Ovary (tissue), 9 donors: Measurements from ENCODE around the gene YAP1. TPM values are rescaled to one million over a fixed set of nuclear protein-coding genes. Genes with fewer than 3 reads are reported as not detected.

Experiments used
- DNase-seq, 5 donors: peaks; one replicate each; pipeline ENCODE4 v3.0.0-alpha.2; 2019 to 2020
- H3K27ac ChIP-seq, 2 donors: fragments of 200-600 bp; one replicate each; pipeline versions ENCODE4 v1.5.1 to v1.8.0; 2019 to 2022
- H3K27me3 ChIP-seq: fragments of 200-600 bp; one replicate; pipeline ENCODE4 v1.8.0; 2022
- H3K36me3 ChIP-seq: fragments of 200-600 bp; sonication (generic); one replicate; pipeline ENCODE4 v1.5.1; 2019
- H3K4me1 ChIP-seq: one replicate; pipeline ENCODE4 v1.8.1; 2013; ENCODE audit warnings: mild to moderate bottlenecking, moderate library complexity; ENCODE audit not compliant: insufficient read depth
- H3K4me3 ChIP-seq: fragments of 200-600 bp; sonication (generic); one replicate; pipeline ENCODE4 v1.5.1; 2017
- H3K9me3 ChIP-seq, 2 donors: fragments of 200-600 bp in 1 of 2; sonication (generic) in 1 of 2; one replicate each; pipeline versions ENCODE4 v1.5.1 to v1.8.1; 2013 to 2019; ENCODE audit warnings: mild to moderate bottlenecking in 1 of 2, moderate library complexity in 1 of 2
- CTCF ChIP-seq, 3 donors: fragments of 450-650 bp in 2 of 3; fragments of 200-600 bp in 1 of 3; IDR thresholded peaks; one replicate each; pipeline versions ENCODE4 v1.5.1 to v1.8.0; 2016 to 2022; ENCODE audit warnings: antibody characterized with exemption in 3 of 3, mild to moderate bottlenecking in 1 of 3
- EP300 ChIP-seq: sonication (generic); formaldehyde crosslinking; IDR thresholded peaks from one replicate; pipeline ENCODE4 v1.6.1; 2017; ENCODE audit warnings: antibody characterized with exemption
- POLR2A ChIP-seq: fragments of 450-650 bp; IDR thresholded peaks from one replicate; pipeline ENCODE4 v1.6.1; 2017; ENCODE audit warnings: antibody characterized with exemption, mild to moderate bottlenecking, moderate library complexity
- WGBS, 3 donors: extraction: QIAGEN DNeasy Blood & Tissue Kit in 1 of 3; methylation state at CpG; one replicate each; pipeline versions ENCODE4 v1.1.5 to v1.1.7; 2013 to 2017; 5-methylcytosine and 5-hydroxymethylcytosine counted together
- intact Hi-C, 4 donors: fragments of 100-400 bp; cut with DNase I; formaldehyde crosslinking; loops; one replicate each; pipeline versions ENCODE4 v1.11.0 to v1.15.1; 2022 to 2023
- polyA plus RNA-seq, 2 donors: library from polyadenylated mRNA; stranded (reverse); fragments of 200-250 nt in 1 of 2; fragments of 350-450 nt in 1 of 2; fragmentation: Illumina TruSeq in 1 of 2; extraction: RNeasy Lipid Tissue Mini Kit (QIAGEN cat#74804) in 1 of 2; gene quantifications; one replicate each; pipeline ENCODE4 v1.2.3, GENCODE V29; 2013 to 2014
- total RNA-seq, 7 donors: library from RNA; depleted of rRNA in 2 of 7; stranded (reverse); fragments of >200 nt in 2 of 7; fragmentation: NEBNext Ultra II Directional in 3 of 7; extraction: Animal tissue kit (Norgen Biotek cat#: 25700) in 3 of 7; gene quantifications; one replicate each; pipeline versions ENCODE4 v1.1.0 to v1.2.4, GENCODE V29; 2016 to 2023
- donor health status: DM: no; HTN: no; CAD: no; lungs with moderate emphysema.
- donor health status: DM: no; HTN: no; CAD: no.
- donor health status: Bipolar disorder and iron deficiency.
- donor health status: DM: yes; HTN: yes; CAD: no.
- donor health status: DM: no; HTN: no; CAD: no.
- donor health status: DM: yes; HTN: yes; CAD: no.

YAP1 gene
- total and polyA plus RNA-seq, 9 donors: 70.3 to 184 (median 147) TPM

- intact Hi-C loops: no loop called here
- TF ChIP-seq POLR2A (no peak), CTCF (IDR thresholded peaks at IDR 0.05) (no peak), EP300 (no peak)
Measured at GRCh38 chr11:102274628-102275027, 164.4 kb downstream of the YAP1 start.

GRCh38 chr11:102276362-102276761 lies 166.1 kb downstream of the YAP1 start:
- no peak for DNase-seq
- H3K4me3 ChIP-seq: no peak overlapping the region
- intact Hi-C loops: no loop called here
- H3K27me3 ChIP-seq: no peaks in the 10 kb centered on the region
- peaks cover 2% of the 10 kb centered on the region for H3K4me1 ChIP-seq
- no peaks in the 10 kb centered on the region for H3K36me3 ChIP-seq
- no peaks in the 10 kb centered on the region for H3K9me3 ChIP-seq
- H3K27ac ChIP-seq: no peak overlapping the region
- WGBS, 3 donors: 62 to 67% (median 66%) methylated on average over 4 of the region's 4 CpGs
- TF ChIP-seq EP300: no peak
- no peak for TF ChIP-seq POLR2A
- TF ChIP-seq CTCF (IDR thresholded peaks at IDR 0.05): no peak

More at GRCh38 chr11:102274628-102275027, 164.4 kb downstream of the YAP1 start:
- Histone ChIP-seq H3K27ac (no peak overlapping the region), H3K9me3 (no peaks in the 10 kb centered on the region), H3K4me1 (no peaks in the 10 kb centered on the region), H3K4me3 (no peak overlapping the region), H3K36me3 (no peaks in the 10 kb centered on the region), H3K27me3 (no peaks in the 10 kb centered on the region)
- no peak for DNase-seq
- 96 to 98% (median 98%) methylated on average over 3 of the region's 3 CpGs for WGBS, 3 donors

GRCh38 chr11:102276783-102277182 lies 166.5 kb downstream of the YAP1 start:
- Histone ChIP-seq H3K36me3 (no peaks in the 10 kb centered on the region), H3K4me1 (peaks cover 2% of the 10 kb centered on the region), H3K27ac (no peak overlapping the region), H3K9me3 (no peaks in the 10 kb centered on the region), H3K27me3 (no peaks in the 10 kb centered on the region), H3K4me3 (no peak overlapping the region)
- intact Hi-C loops: no loop called here
- no peak for DNase-seq
- TF ChIP-seq EP300: no peak
- no peak for TF ChIP-seq POLR2A
- no peak for TF ChIP-seq CTCF (IDR thresholded peaks at IDR 0.05)
- 40 to 44% (median 41%) methylated on average over 3 of the region's 3 CpGs for WGBS, 3 donors

DNA sequence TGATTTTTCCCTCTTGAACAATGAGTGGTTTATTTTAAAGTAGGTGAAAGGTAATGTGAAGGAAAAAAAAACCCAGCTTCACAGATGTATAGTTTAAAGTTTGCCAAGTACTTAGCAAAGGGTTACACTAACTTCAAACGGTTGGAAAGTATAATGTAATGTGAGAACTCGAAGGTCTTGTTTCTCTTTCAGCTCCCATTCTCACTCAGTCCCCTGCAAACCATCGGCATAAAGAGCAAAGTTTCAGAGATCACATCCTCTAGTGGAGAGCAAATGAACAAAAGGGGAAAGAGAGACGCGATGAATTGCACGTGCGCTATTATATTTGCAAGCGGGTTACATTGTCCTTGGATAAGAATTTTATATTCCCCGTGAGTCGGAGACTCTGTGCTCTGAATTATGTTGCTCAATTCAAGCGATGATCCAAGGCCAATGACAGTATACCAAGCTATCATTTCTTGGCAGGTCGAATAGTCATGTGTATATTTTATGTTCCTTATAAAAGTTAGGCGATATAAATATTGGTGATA lies 169.5 kb downstream of the YAP1 start:
- Histone ChIP-seq H3K27me3 (no peaks in the 10 kb centered on the region), H3K4me1 (peaks cover 2% of the 10 kb centered on the region), H3K4me3 (no peak overlapping the region), H3K27ac (no peak overlapping the region), H3K9me3 (no peaks in the 10 kb centered on the region), H3K36me3 (no peaks in the 10 kb centered on the region)
- WGBS, 3 donors: 2 to 8% (median 4%) methylated on average over 13 of the region's 13 CpGs
- peak in 2 of 3 donors; percentile 37 to 44 for TF ChIP-seq CTCF (IDR thresholded peaks at IDR 0.05)
- no peak for TF ChIP-seq EP300
- intact Hi-C loops: loop anchor here in 2 of 4 donors (10.0 kb wide), 2 partner anchors 65 to 175 kb away; partner anchors contain the start of gene BIRC2 (in 2 of the 2)
- DNase-seq: peak in 1 of 5 donors; percentile 30
